GM23248 (cell line): Measurements from ENCODE around the gene PSMC2. TPM values are rescaled to one million over a fixed set of nuclear protein-coding genes. Genes with fewer than 3 reads are reported as not detected.

Source experiments
- DNase-seq: peaks from one replicate; pipeline ENCODE4 v3.0.0-alpha.2; 2015
- H2AFZ ChIP-seq: fragments of 200-600 bp; sonication (generic); 2 replicates; pipeline ENCODE4 v1.6.1; 2016; ENCODE audit warnings: antibody characterized with exemption
- H3F3A ChIP-seq: fragments of 200-600 bp; sonication (generic); 2 replicates; pipeline ENCODE4 v1.6.1; 2016; ENCODE audit warnings: mild to moderate bottlenecking, antibody characterized with exemption, mixed run types; ENCODE audit not compliant: insufficient read depth
- H3K27ac ChIP-seq: fragments of 200-600 bp; sonication (generic); 2 replicates; pipeline ENCODE4 v1.5.1; 2016; ENCODE audit warnings: mild to moderate bottlenecking
- H3K27me3 ChIP-seq: fragments of 200-600 bp; sonication (generic); replicated peaks from 2 replicates; pipeline ENCODE4 v1.6.1; 2016; ENCODE audit warnings: mild to moderate bottlenecking; ENCODE audit not compliant: insufficient read depth
- H3K36me3 ChIP-seq: fragments of 200-600 bp; sonication (generic); 2 replicates; pipeline ENCODE4 v1.6.1; 2016; ENCODE audit warnings: low read depth, mild to moderate bottlenecking
- H3K4me1 ChIP-seq: fragments of 200-600 bp; sonication (generic); 2 replicates; pipeline ENCODE4 v1.6.1; 2016; ENCODE audit warnings: mild to moderate bottlenecking; ENCODE audit not compliant: insufficient read depth
- H3K4me2 ChIP-seq: fragments of 200-600 bp; sonication (generic); one replicate; pipeline ENCODE4 v1.6.1; 2016; ENCODE audit warnings: mild to moderate bottlenecking; ENCODE audit not compliant: unreplicated experiment
- H3K4me3 ChIP-seq: fragments of 200-600 bp; sonication (generic); 2 replicates; pipeline ENCODE4 v1.5.1; 2016; ENCODE audit warnings: mild to moderate bottlenecking
- H3K79me2 ChIP-seq: fragments of 200-600 bp; sonication (generic); 2 replicates; pipeline ENCODE4 v1.6.1; 2016; ENCODE audit warnings: mild to moderate bottlenecking; ENCODE audit not compliant: insufficient read depth
- H3K9ac ChIP-seq: fragments of 200-600 bp; sonication (generic); 2 replicates; pipeline ENCODE4 v1.6.1; 2016; ENCODE audit warnings: mild to moderate bottlenecking
- H3K9me2 ChIP-seq: fragments of 200-600 bp; sonication (generic); 2 replicates; pipeline ENCODE4 v1.6.1; 2016; ENCODE audit warnings: mixed run types, mild to moderate bottlenecking, moderate library complexity; ENCODE audit not compliant: insufficient read depth
- H3K9me3 ChIP-seq: fragments of 200-600 bp; sonication (generic); one replicate; pipeline ENCODE4 v1.6.1; 2017; ENCODE audit warnings: low read depth
- H4K20me1 ChIP-seq: fragments of 200-600 bp; sonication (generic); 2 replicates; pipeline ENCODE4 v1.6.0; 2016; ENCODE audit not compliant: insufficient read depth
- EZH2 ChIP-seq: fragments of 200-600 bp; sonication (generic); IDR thresholded peaks from 2 replicates; pipeline ENCODE4 v1.6.1; 2018; ENCODE audit warnings: antibody characterized with exemption, mild to moderate bottlenecking; ENCODE audit not compliant: insufficient read depth, poor library complexity, severe bottlenecking
- EZH2phosphoT487 ChIP-seq: fragments of 200-600 bp; sonication (generic); IDR thresholded peaks from 2 replicates; pipeline ENCODE4 v1.6.1; 2018; ENCODE audit warnings: antibody characterized with exemption, moderate library complexity, mild to moderate bottlenecking, low read depth; ENCODE audit not compliant: insufficient read depth
- WGBS, 2 experiments: methylation state at CpG; one replicate each; pipeline ENCODE4 v1.1.6; 2015 to 2017; ENCODE audit warnings: low lambda C conversion rate in 2 of 2, low coverage in 1 of 2; ENCODE audit errors: missing lambda C conversion rate in 2 of 2; 5-methylcytosine and 5-hydroxymethylcytosine counted together
- in situ Hi-C: fragments of 300-500 bp; cut with MboI; formaldehyde crosslinking; loops from 2 replicates; pipeline ENCODE4 v1.15.0; 2020
- polyA plus RNA-seq: library from polyadenylated mRNA; unstranded; fragments of >200 nt; fragmentation: Nextera tagmentation; extraction: Ambion mirVana; gene quantifications from 2 replicates; pipeline ENCODE4 v1.2.1, GENCODE V29; 2016
- total RNA-seq: library from RNA; depleted of rRNA; stranded (reverse); fragments of >200 nt; shearing (Covaris generic); gene quantifications from 2 replicates; pipeline ENCODE4 v1.2.3, GENCODE V29; 2014

PSMC2 gene
- total and polyA plus RNA-seq, 2 experiments from 2014 or later, result 118 to 173 TPM

- peaks cover 14% of the 10 kb centered on the region; the same call in 1 of the 2 replicates for H3F3A ChIP-seq
- H3K27ac ChIP-seq, result peak overlapping the region; percentile 84
- in situ Hi-C loops, result no loop called here
- H3K4me3 ChIP-seq, result peak overlapping the region; percentile 98
- H3K4me1 ChIP-seq, result peaks cover 27% of the 10 kb centered on the region
- peak overlapping the region; percentile 100 for H2AFZ ChIP-seq
- H3K79me2 ChIP-seq, result peaks cover 97% of the 10 kb centered on the region
- H4K20me1 ChIP-seq, result no peaks in the 10 kb centered on the region
- peak; percentile 72 for DNase-seq
- no peaks in the 10 kb centered on the region for H3K27me3 ChIP-seq
- TF ChIP-seq EZH2phosphoT487, result no peak
- TF ChIP-seq EZH2, result no peak
- WGBS, 2 experiments, result 1 to 2% methylated on average over 26 of the region's 26 CpGs
- peak overlapping the region; percentile 88 for H3K4me2 ChIP-seq
- peaks cover 28% of the 10 kb centered on the region for H3K36me3 ChIP-seq
- no peaks in the 10 kb centered on the region for H3K9me3 ChIP-seq
- peak overlapping the region; percentile 97 for H3K9ac ChIP-seq
- no peaks in the 10 kb centered on the region for H3K9me2 ChIP-seq
Observed at GRCh38 chr7:103343758-103344452, 3.5 kb upstream of the PSMC2 start.

DNA sequence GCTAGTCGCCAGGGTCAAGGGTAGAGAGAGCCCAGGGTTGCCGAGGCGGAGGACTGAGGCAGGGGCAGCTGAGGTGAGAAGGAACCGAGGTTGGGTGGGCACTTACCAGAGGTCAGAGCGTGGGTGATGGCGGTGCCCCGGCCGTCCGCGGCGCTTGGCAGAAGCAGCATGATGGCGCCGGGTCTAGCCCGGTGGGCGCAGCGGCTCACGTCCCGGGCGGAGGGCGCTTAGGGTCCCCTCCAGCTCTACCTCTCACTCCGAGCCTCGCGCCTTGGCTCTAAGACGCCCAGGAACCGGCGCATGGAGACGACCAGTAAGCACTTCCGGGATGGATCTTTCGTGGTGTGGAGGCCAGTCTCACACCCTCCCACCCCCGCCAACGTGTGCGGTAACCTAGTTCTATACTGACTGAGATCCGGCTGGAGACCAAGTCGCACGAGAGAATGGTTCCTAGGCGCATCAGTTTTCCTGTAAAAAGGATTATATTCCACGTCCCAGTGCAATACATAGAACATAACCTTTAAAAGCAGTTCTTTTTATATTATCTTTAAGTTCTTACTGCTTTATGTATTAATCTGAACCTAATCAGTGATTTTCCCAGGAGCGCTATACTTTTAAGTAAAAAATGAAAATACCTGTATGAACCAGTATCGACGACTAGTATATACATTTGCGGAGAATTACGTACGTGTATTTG, 2.8 kb upstream of the PSMC2 start, which contains the start of gene DNAJC2:
Gene DNAJC2, minus strand, starts transcription at position 315 of the 697 bp plus-strand sequence. Its CDS starts 145 bp downstream, at position 170.
- in situ Hi-C loops, result no loop called here
- 9 to 12% methylated on average over 29 to 39 of the region's 43 CpGs for WGBS, 2 experiments

DNA sequence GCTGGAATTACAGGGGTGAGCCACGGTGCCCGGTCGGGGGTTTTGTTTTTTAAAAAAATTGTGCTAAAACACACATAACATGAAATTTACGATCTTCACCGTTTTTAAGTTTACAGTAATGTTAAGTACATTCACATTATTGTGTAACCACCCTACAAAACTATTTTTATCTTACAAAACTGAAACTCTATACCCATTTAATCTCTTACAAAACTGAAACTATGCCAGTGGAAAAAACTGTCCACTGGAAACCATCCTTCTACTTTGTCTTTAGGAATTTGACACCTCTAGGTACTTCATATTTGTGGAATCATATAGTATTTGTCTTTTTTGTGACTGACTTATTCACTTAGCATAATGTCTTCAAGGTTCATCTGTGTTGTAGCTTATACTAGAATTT, 1.0 kb upstream of the PSMC2 start:
- 0 out of 2 replicates have a peak, but pooled peaks cover 6% of the 10 kb centered on the region for H4K20me1 ChIP-seq
- peaks cover 6% of the 10 kb centered on the region for H3K36me3 ChIP-seq
- H3K9me2 ChIP-seq, result no peaks in the 10 kb centered on the region
- no peaks in the 10 kb centered on the region for H3K9me3 ChIP-seq
- DNase-seq, result no peak
- in situ Hi-C loops, result no loop called here
- no peak overlapping the region for H3K4me3 ChIP-seq
- no peak overlapping the region for H3K9ac ChIP-seq
- H3F3A ChIP-seq, result peaks cover 14% of the 10 kb centered on the region; the same call in 1 of the 2 replicates
- no peaks in the 10 kb centered on the region for H3K27me3 ChIP-seq
- peaks cover 46% of the 10 kb centered on the region for H3K4me1 ChIP-seq
- peak overlapping the region; percentile 99 for H2AFZ ChIP-seq
- no peak overlapping the region for H3K4me2 ChIP-seq
- H3K79me2 ChIP-seq, result peaks cover 97% of the 10 kb centered on the region
- TF ChIP-seq EZH2 (no peak), EZH2phosphoT487 (no peak)
- no peak overlapping the region; the same call in 1 of the 2 replicates for H3K27ac ChIP-seq
- 91 to 98% methylated on average over 5 of the region's 5 CpGs for whole genome bisulfite sequencing, 2 experiments

More for the DNA sequence above, 2.8 kb upstream of the PSMC2 start, which contains the start of gene DNAJC2:
- Histone ChIP-seq H3K9me2 (no peaks in the 10 kb centered on the region), H3K79me2 (peaks cover 97% of the 10 kb centered on the region), H3K4me1 (peaks cover 34% of the 10 kb centered on the region), H4K20me1 (no peaks in the 10 kb centered on the region), H3K4me2 (peak within 1 kb of the TSS; percentile 88), H3K27ac (peak within 1 kb of the TSS; percentile 84), H3K36me3 (peaks cover 21% of the 10 kb centered on the region), H3K27me3 (no peaks in the 10 kb centered on the region), H3K4me3 (peak within 1 kb of the TSS; percentile 98), H3F3A (peaks cover 14% of the 10 kb centered on the region; the same call in 1 of the 2 replicates), H2AFZ (peak within 1 kb of the TSS; percentile 100), H3K9me3 (no peaks in the 10 kb centered on the region), H3K9ac (peak within 1 kb of the TSS; percentile 97)
- peak; percentile 97 for DNase-seq
- TF ChIP-seq EZH2 (no peak), EZH2phosphoT487 (no peak)

DNA sequence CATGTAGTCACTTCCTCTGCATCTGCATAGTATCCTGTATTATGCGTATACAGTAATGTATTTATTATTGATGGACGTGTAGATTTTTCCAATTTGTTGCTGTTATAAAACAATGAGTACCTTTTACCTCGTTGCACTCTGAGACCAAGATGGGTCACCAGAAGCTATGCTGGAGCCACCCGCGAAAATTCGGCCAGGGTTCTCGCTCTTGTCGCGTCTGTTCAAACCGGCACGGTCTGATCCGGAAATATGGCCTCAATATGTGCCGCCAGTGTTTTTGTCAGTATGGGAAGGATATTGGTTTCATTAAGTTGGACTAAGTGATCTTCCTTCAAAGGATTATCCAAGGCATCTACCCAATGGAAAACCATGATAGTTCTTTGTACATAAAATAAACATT, 1.0 kb downstream of the PSMC2 start:
- Histone ChIP-seq H3K36me3 (peaks cover 7% of the 10 kb centered on the region), H3K4me1 (peaks cover 37% of the 10 kb centered on the region), H3K4me2 (peak overlapping the region; percentile 95), H3K9me2 (no peaks in the 10 kb centered on the region), H3K9ac (peak overlapping the region; percentile 98), H3K27ac (peak overlapping the region; percentile 88; the same call in 1 of the 2 replicates), H3F3A (peaks cover 14% of the 10 kb centered on the region; the same call in 1 of the 2 replicates), H2AFZ (no peak overlapping the region), H3K79me2 (peaks cover 97% of the 10 kb centered on the region), H4K20me1 (0 out of 2 replicates have a peak, but pooled peaks cover 6% of the 10 kb centered on the region), H3K27me3 (no peaks in the 10 kb centered on the region), H3K4me3 (peak overlapping the region; percentile 92), H3K9me3 (no peaks in the 10 kb centered on the region)
- in situ Hi-C loops, result no loop called here
- DNase-seq, result peak; percentile 23
- no peak for TF ChIP-seq EZH2
- TF ChIP-seq EZH2phosphoT487, result no peak
- WGBS, 2 experiments, result 7% methylated on average over 13 of the region's 13 CpGs
